ENCODE data around the gene CLDN3.

DNA sequence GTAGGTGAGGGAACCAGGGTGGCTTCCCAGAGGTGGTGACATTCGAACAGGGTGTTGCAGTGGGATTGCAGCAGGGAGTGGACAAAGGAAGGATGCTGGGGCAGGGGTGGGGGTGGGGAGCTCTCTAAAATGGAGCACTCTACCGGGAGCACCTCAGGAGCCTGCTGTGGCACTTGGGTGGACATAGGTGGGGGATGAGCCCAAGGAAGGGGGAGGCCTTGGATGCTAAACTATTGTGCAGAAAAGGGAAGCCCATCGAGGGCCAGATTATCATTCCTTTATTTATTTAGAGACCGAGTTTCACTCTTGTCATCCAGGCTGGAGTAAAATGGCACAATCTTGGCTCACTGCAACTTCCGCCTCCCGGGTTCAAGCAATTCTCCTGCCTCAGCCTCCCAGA lies 47.3 kb downstream of the CLDN3 start:
- TF ChIP-seq, protein P1, sequence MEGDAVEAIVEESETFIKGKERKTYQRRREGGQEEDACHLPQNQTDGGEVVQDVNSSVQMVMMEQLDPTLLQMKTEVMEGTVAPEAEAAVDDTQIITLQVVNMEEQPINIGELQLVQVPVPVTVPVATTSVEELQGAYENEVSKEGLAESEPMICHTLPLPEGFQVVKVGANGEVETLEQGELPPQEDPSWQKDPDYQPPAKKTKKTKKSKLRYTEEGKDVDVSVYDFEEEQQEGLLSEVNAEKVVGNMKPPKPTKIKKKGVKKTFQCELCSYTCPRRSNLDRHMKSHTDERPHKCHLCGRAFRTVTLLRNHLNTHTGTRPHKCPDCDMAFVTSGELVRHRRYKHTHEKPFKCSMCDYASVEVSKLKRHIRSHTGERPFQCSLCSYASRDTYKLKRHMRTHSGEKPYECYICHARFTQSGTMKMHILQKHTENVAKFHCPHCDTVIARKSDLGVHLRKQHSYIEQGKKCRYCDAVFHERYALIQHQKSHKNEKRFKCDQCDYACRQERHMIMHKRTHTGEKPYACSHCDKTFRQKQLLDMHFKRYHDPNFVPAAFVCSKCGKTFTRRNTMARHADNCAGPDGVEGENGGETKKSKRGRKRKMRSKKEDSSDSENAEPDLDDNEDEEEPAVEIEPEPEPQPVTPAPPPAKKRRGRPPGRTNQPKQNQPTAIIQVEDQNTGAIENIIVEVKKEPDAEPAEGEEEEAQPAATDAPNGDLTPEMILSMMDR (IDR thresholded peaks at IDR 0.05; ENCODE audit: low read length), result no peak
- TF ChIP-seq EZH2 (optimal IDR thresholded peaks at IDR 0.05; ENCODE audit: low read depth, low read length), result no peak
